Loucy (cell line): Measurements from ENCODE around the gene CPLX4.

Experiments
- H2AFZ ChIP-seq: fragments of 200-600 bp; sonication (generic); 2 replicates; pipeline ENCODE4 v1.6.0; 2016; ENCODE audit warnings: antibody characterized with exemption, mild to moderate bottlenecking, low read length, moderate library complexity
- H3F3A ChIP-seq: fragments of 200-600 bp; 2 replicates; pipeline ENCODE4 v1.6.0; 2016; ENCODE audit warnings: antibody characterized with exemption, low read depth, mild to moderate bottlenecking
- H3K27me3 ChIP-seq: fragments of 200-600 bp; sonication (generic); 2 replicates; pipeline ENCODE4 v1.6.1; 2014; ENCODE audit warnings: low read length, mild to moderate bottlenecking; ENCODE audit not compliant: insufficient read depth, poor library complexity, severe bottlenecking
- H3K36me3 ChIP-seq: fragments of 200-600 bp; sonication (generic); 2 replicates; pipeline ENCODE4 v1.6.1; 2016; ENCODE audit warnings: low read length; ENCODE audit not compliant: insufficient read depth
- H3K4me1 ChIP-seq: fragments of 200-600 bp; sonication (generic); 2 replicates; pipeline ENCODE4 v1.5.1; 2014; ENCODE audit warnings: low read length, mild to moderate bottlenecking; ENCODE audit not compliant: insufficient read depth, poor library complexity, severe bottlenecking
- H3K4me2 ChIP-seq: fragments of 200-600 bp; sonication (generic); 2 replicates; pipeline ENCODE4 v1.6.0; 2014; ENCODE audit warnings: antibody characterized with exemption, low read length, low read depth, mild to moderate bottlenecking; ENCODE audit not compliant: poor library complexity, severe bottlenecking
- H3K4me3 ChIP-seq: fragments of 200-600 bp; sonication (generic); 2 replicates; pipeline ENCODE4 v1.5.1; 2014; ENCODE audit warnings: low read length, mild to moderate bottlenecking, mixed read lengths; ENCODE audit not compliant: poor library complexity, severe bottlenecking
- H3K79me2 ChIP-seq: fragments of 200-600 bp; sonication (generic); 2 replicates; pipeline ENCODE4 v1.6.1; 2014; ENCODE audit warnings: low read length; ENCODE audit not compliant: insufficient read depth
- H3K9ac ChIP-seq: fragments of 200-600 bp; sonication (generic); 2 replicates; pipeline ENCODE4 v1.6.0; 2014; ENCODE audit warnings: mild to moderate bottlenecking, low read depth, low read length, moderate library complexity; ENCODE audit not compliant: poor library complexity, severe bottlenecking
- H3K9me2 ChIP-seq: fragments of 200-600 bp; sonication (generic); replicated peaks from 2 replicates; pipeline ENCODE4 v1.6.1; 2016; ENCODE audit warnings: low read depth, low read length, mixed read lengths
- H3K9me3 ChIP-seq: fragments of 200-600 bp; sonication (generic); 2 replicates; pipeline ENCODE4 v1.6.1; 2014; ENCODE audit warnings: mild to moderate bottlenecking, antibody characterized with exemption, low read length, low read depth; ENCODE audit not compliant: insufficient read depth
- H4K20me1 ChIP-seq: fragments of 200-600 bp; sonication (generic); 2 replicates; pipeline ENCODE4 v1.6.0; 2014; ENCODE audit warnings: antibody characterized with exemption, low read length, mild to moderate bottlenecking; ENCODE audit not compliant: insufficient read depth, poor library complexity, severe bottlenecking
- CTCF ChIP-seq: fragments of 200-600 bp; sonication (generic); conservative IDR thresholded peaks from 2 replicates; pipeline ENCODE4 v1.5.1; 2014; ENCODE audit warnings: mild to moderate bottlenecking, antibody characterized with exemption, low read length
- EZH2phosphoT487 ChIP-seq: fragments of 200-600 bp; IDR thresholded peaks from 2 replicates; pipeline ENCODE4 v1.6.1; 2018; ENCODE audit warnings: antibody characterized with exemption, mild to moderate bottlenecking, moderate library complexity, borderline replicate concordance

The CPLX4 gene

DNA sequence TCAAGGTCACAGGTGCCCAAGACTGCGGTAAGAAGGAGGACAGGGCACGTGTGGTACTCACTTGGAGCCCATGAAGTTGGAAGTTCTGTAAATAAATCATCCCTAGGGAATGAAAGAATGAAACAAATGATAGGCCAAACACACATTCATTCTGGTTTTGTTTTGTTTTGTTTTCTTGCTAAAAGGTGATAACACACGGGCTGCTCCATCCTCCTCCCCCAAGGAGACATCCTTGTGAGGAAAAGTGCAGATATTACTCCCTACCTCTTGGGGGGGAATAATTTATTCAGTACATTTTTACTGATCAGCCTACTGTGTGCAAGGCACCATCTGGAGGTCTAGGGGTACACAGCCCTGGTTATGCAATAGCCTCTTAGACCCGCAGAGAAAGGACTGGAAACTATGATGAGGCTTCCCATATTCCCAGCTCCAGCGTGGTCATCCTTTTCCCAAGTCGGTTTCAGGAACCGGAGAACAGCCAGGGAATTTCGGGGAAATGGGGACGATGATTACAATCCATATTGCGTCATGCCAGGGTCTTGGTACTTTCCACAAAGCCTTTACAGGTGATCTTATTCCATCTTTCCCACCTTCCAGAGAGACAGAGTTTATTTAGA is 51.5 kb downstream of the CPLX4 start:
- H3K4me3 ChIP-seq = no peak overlapping the region
- H3K36me3 ChIP-seq = no peaks in the 10 kb centered on the region
- no peaks in the 10 kb centered on the region for H3K79me2 ChIP-seq
- no peaks in the 10 kb centered on the region for H3K4me1 ChIP-seq
- no peak overlapping the region for H2AFZ ChIP-seq
- no peaks in the 10 kb centered on the region for H4K20me1 ChIP-seq
- H3K4me2 ChIP-seq = no peak overlapping the region
- no peaks in the 10 kb centered on the region for H3K9me3 ChIP-seq
- no peaks in the 10 kb centered on the region for H3F3A ChIP-seq
- no peaks in the 10 kb centered on the region for H3K9me2 ChIP-seq
- no peak overlapping the region for H3K9ac ChIP-seq
- H3K27me3 ChIP-seq = no peaks in the 10 kb centered on the region
- TF ChIP-seq CTCF (no peak), EZH2phosphoT487 (no peak)

GRCh38 chr18:59266459-59266858 is 52.0 kb downstream of the CPLX4 start:
- no peak overlapping the region for H3K4me2 ChIP-seq
- TF ChIP-seq CTCF (no peak), EZH2phosphoT487 (no peak)
- H3K4me1 ChIP-seq = no peaks in the 10 kb centered on the region
- H3K9me2 ChIP-seq = no peaks in the 10 kb centered on the region
- no peak overlapping the region for H3K4me3 ChIP-seq
- no peaks in the 10 kb centered on the region for H3F3A ChIP-seq
- no peak overlapping the region for H3K9ac ChIP-seq
- H3K9me3 ChIP-seq = no peaks in the 10 kb centered on the region
- H2AFZ ChIP-seq = no peak overlapping the region
- H3K36me3 ChIP-seq = no peaks in the 10 kb centered on the region
- no peaks in the 10 kb centered on the region for H3K79me2 ChIP-seq
- H4K20me1 ChIP-seq = no peaks in the 10 kb centered on the region
- H3K27me3 ChIP-seq = no peaks in the 10 kb centered on the region

GRCh38 chr18:59265974-59266369 is 52.5 kb downstream of the CPLX4 start:
- no peaks in the 10 kb centered on the region for H3K4me1 ChIP-seq
- no peaks in the 10 kb centered on the region for H3K36me3 ChIP-seq
- no peaks in the 10 kb centered on the region for H3K79me2 ChIP-seq
- H3K4me2 ChIP-seq = no peak overlapping the region
- H3K9me3 ChIP-seq = no peaks in the 10 kb centered on the region
- H3K27me3 ChIP-seq = no peaks in the 10 kb centered on the region
- no peak for TF ChIP-seq CTCF
- no peak for TF ChIP-seq EZH2phosphoT487
- no peaks in the 10 kb centered on the region for H3K9me2 ChIP-seq
- no peak overlapping the region for H3K9ac ChIP-seq
- H2AFZ ChIP-seq = no peak overlapping the region
- H3K4me3 ChIP-seq = no peak overlapping the region
- H4K20me1 ChIP-seq = no peaks in the 10 kb centered on the region
- no peaks in the 10 kb centered on the region for H3F3A ChIP-seq
